MM.1S (cell line): ENCODE results near the gene LAMTOR5.

Experiments used
- EZH2 ChIP-seq: fragments of 300-600 bp; sonication (generic); optimal IDR thresholded peaks from 2 replicates; pipeline ENCODE3; 2017; ENCODE audit warnings: low read depth, mild to moderate bottlenecking, antibody characterized with exemption, low read length, mixed read lengths
- EZH2phosphoT487 ChIP-seq: fragments of 300-600 bp; sonication (generic); IDR thresholded peaks from 2 replicates; pipeline ENCODE4 v1.6.1; 2018; ENCODE audit warnings: antibody characterized with exemption, low read length
- TF ChIP-seq, protein P1 (sequence below): fragments of 300-600 bp; sonication (generic); IDR thresholded peaks from 2 replicates; pipeline ENCODE4 v1.5.1; 2016; ENCODE audit warnings: antibody characterized with exemption, low read length, mixed read lengths

DNA sequence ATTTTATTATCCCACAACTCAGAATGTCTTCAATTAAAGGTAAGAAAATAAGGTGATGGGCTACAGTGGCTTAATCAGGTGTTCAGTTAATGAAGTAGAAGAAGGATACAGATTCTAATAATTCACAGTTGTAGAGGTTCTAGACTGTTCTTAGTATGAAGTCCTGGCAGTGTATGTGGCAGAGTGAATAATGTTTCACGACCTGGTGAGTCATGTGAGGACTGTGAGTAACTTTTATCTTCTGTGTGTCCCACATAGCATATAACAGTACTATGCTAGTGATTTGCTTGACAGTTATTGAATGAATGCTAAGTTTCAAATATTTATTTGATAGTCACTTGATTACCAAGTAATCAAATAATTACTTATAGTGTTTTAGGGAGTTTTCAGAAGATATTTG is 36.7 kb downstream of the LAMTOR5 start:
- no peak for TF ChIP-seq EZH2phosphoT487
- TF ChIP-seq, protein P1, sequence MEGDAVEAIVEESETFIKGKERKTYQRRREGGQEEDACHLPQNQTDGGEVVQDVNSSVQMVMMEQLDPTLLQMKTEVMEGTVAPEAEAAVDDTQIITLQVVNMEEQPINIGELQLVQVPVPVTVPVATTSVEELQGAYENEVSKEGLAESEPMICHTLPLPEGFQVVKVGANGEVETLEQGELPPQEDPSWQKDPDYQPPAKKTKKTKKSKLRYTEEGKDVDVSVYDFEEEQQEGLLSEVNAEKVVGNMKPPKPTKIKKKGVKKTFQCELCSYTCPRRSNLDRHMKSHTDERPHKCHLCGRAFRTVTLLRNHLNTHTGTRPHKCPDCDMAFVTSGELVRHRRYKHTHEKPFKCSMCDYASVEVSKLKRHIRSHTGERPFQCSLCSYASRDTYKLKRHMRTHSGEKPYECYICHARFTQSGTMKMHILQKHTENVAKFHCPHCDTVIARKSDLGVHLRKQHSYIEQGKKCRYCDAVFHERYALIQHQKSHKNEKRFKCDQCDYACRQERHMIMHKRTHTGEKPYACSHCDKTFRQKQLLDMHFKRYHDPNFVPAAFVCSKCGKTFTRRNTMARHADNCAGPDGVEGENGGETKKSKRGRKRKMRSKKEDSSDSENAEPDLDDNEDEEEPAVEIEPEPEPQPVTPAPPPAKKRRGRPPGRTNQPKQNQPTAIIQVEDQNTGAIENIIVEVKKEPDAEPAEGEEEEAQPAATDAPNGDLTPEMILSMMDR = no peak
- no peak for TF ChIP-seq EZH2
